T follicular helper cell (primary cell): ENCODE results near the gene ACRV1.

Experiments
- DNase-seq: peaks from one replicate; pipeline ENCODE4 v3.0.0-alpha.2; 2020; ENCODE audit warnings: low read depth

ACRV1 gene

DNA sequence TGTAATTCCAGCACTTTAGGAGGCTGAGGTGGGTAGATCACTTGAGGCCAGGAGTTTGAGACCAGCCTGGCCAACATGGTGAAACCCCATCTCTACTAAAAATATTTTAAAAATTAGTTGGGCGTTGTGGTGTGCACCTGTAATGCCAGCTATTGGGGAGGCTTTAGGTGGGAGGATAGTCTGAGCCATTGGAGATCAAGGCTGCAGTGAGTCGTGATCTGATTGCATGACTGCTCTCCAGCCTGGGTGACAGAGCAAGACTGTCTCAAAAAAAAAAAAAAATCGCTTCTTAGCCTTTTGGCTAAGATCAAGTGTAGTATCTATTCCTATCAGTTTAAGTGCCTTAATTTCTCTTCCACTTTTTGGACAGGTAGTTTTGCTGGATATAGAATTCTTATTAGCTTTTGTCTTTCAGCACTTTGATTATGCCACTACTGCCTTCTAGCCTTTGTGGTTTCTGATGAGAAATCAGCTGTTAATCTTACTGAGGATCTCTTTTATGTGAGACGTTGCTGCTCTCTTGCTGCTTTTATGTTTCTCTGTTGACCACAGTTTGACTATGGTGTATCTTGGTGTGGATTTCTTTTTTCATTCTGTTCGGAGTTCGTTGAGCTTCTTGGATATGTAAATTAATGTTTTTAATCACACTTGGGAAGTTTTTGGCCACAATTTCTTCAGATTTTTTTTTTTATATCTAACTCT, 31.0 kb downstream of the ACRV1 start:
- no peak for DNase-seq

- DNase-seq: no peak
Measured at GRCh38 chr11:125645871-125646270, 34.8 kb downstream of the ACRV1 start.

GRCh38 chr11:125638315-125638714, 42.3 kb downstream of the ACRV1 start:
- DNase-seq: no peak

DNA sequence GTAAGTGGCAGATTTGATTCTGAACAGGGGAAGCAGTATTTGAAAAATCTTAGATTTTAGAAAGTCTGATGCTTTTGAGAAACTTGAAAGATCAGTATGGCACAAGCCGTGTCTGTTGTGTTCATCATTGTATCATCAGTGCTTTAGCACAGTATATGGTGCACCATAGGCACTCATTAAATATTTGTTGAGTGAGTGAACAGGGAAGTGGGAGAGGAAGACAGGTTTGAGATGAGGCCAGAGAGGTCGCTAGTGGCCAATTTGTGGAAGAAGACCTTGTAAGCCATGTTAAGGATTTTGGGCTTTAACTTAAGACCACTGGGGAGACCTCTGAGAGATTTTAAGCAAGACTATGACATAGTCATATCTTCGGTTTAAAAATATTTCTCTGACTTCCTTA, 42.8 kb downstream of the ACRV1 start:
- DNase-seq: no peak

GRCh38 chr11:125627236-125627910, 53.3 kb downstream of the ACRV1 start:
- DNase-seq: no peak

- peak; percentile 10 for DNase-seq
Measured at GRCh38 chr11:125626288-125626950, 54.2 kb downstream of the ACRV1 start.

GRCh38 chr11:125625630-125626287, 54.9 kb downstream of the ACRV1 start:
- DNase-seq: peak; percentile 70

DNA sequence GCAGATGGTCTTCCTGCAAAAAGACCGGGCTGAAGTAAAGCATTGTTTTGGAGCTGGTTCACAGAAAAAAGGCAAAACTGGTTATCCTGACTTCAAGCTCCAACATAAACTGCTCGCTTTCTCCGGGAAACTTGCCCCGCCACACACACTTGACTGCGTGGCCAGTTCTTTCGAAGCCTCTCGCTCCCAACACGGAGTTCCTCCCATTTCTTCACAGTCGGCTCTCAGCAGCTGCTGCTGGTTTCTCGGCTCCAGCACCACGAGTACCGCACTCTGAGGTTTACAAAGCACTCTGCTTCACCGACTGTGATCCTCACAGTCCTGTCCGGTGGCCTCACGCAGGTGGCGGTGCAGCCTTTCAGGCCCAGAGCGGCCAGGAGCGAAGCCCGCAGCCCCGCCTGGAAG, 55.4 kb downstream of the ACRV1 start:
- DNase-seq: no peak

DNA sequence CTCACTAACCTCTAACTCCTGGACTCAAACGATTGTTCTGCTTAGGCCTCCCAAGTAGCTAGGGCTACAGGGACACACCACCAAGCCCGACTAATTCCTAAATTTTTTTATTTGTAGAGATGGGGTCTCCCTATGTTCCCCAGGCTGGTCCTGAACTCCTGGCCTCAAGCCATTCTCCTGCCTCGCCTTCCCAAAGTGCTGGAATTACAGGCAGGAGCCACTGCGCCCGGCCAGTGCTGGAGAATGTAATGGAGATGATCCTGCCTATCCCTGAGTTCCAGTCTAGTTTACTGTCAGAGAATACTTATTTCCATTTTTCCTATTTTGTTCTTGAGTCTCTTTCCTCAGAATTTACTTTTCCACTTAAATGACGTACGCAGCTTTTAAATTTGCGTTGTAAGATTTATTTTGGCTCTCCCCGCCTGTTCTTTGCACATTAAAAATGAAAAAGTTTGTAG, 55.9 kb downstream of the ACRV1 start, which contains the start of gene CHEK1:
Gene CHEK1, plus strand, starts transcription at position 408 of the 458 bp plus-strand sequence. CDS start 1,606 bp downstream, outside the sequence.
- no peak for DNase-seq

DNA sequence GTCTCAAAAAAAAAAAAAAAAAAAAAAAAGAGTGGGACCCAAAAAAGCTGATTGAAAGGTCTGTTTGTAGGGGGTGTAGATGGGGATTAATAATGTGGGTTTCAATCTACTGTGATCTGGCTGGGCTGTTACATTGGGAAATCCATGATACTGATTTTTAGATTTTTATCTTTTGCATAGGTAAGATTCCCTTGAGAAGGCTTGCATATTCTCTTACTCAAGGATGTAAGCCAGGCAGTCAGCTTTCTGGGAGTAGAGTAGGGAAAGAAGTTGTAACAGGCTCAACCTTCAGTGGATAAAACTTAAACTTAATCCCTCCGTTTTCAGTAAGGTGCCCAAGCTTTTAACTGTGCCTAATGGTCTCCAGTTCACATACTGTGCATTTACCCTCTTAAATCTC, 57.6 kb downstream of the ACRV1 start:
- no peak for DNase-seq

GRCh38 chr11:125621995-125622394, 58.7 kb downstream of the ACRV1 start:
- DNase-seq: no peak
